OCI-LY1 (cell line): ENCODE measurements around the gene BPTF.

Source experiments
- H2AFZ ChIP-seq: fragments of 200-600 bp; sonication (generic), shearing (Covaris generic); 2 replicates; pipeline ENCODE4 v1.6.0; 2014; ENCODE audit warnings: antibody characterized with exemption, mild to moderate bottlenecking, low read length
- H3F3A ChIP-seq: fragments of 200-600 bp; sonication (generic), shearing (Covaris generic); 2 replicates; pipeline ENCODE4 v1.6.0; 2014; ENCODE audit warnings: mild to moderate bottlenecking, antibody characterized with exemption, low read length, moderate library complexity; ENCODE audit not compliant: insufficient read depth
- H3K27ac ChIP-seq: fragments of 200-600 bp; sonication (generic); 2 replicates; pipeline ENCODE4 v1.5.1; 2014; ENCODE audit warnings: low read length, mixed run types, mild to moderate bottlenecking, low read depth; ENCODE audit not compliant: poor library complexity, severe bottlenecking
- H3K27me3 ChIP-seq: fragments of 200-600 bp; sonication (generic); 2 replicates; pipeline ENCODE4 v1.6.0; 2014; ENCODE audit warnings: antibody characterized with exemption, mild to moderate bottlenecking, low read length, moderate library complexity; ENCODE audit not compliant: insufficient read depth
- H3K36me3 ChIP-seq: fragments of 200-600 bp; sonication (generic); 2 replicates; pipeline ENCODE4 v1.6.1; 2014; ENCODE audit warnings: mild to moderate bottlenecking, antibody characterized with exemption, low read length, moderate library complexity, mixed read lengths; ENCODE audit not compliant: insufficient read depth
- H3K4me1 ChIP-seq: fragments of 200-600 bp; sonication (generic); 2 replicates; pipeline ENCODE4 v1.5.1; 2014; ENCODE audit warnings: mild to moderate bottlenecking, low read length, moderate library complexity; ENCODE audit not compliant: insufficient read depth, severe bottlenecking
- H3K4me2 ChIP-seq: fragments of 200-600 bp; sonication (generic), shearing (Covaris generic); 2 replicates; pipeline ENCODE4 v1.6.1; 2014; ENCODE audit warnings: low read length
- H3K4me3 ChIP-seq: fragments of 200-600 bp; sonication (generic); 2 replicates; pipeline ENCODE4 v1.5.1; 2014; ENCODE audit warnings: low read length, low read depth, mild to moderate bottlenecking, mixed read lengths; ENCODE audit not compliant: poor library complexity, severe bottlenecking
- H3K79me2 ChIP-seq: fragments of 200-600 bp; shearing (Covaris generic); 2 replicates; pipeline ENCODE4 v1.6.1; 2016; ENCODE audit warnings: mixed run types, low read length, mixed read lengths; ENCODE audit not compliant: insufficient read depth
- H3K9ac ChIP-seq: fragments of 200-600 bp; sonication (generic), shearing (Covaris generic); 2 replicates; pipeline ENCODE4 v1.6.1; 2014; ENCODE audit warnings: mild to moderate bottlenecking, low read length, mixed read lengths
- H3K9me2 ChIP-seq: fragments of 200-600 bp; sonication (generic), shearing (Covaris generic); 2 replicates; pipeline ENCODE4 v1.6.1; 2014; ENCODE audit warnings: low read depth, mild to moderate bottlenecking, low read length, mixed read lengths
- H3K9me3 ChIP-seq: fragments of 200-600 bp; shearing (Covaris generic); 2 replicates; pipeline ENCODE4 v1.6.1; 2014; ENCODE audit warnings: low read length, mixed read lengths
- H4K20me1 ChIP-seq: fragments of 200-600 bp; sonication (generic), shearing (Covaris generic); 2 replicates; pipeline ENCODE4 v1.6.0; 2016; ENCODE audit warnings: mild to moderate bottlenecking, low read length; ENCODE audit not compliant: insufficient read depth
- CTCF ChIP-seq: fragments of 200-600 bp; sonication (generic), shearing (Covaris generic); IDR thresholded peaks from 2 replicates; pipeline ENCODE4 v1.5.1; 2017; ENCODE audit warnings: mild to moderate bottlenecking, antibody characterized with exemption, low read length, moderate library complexity, mixed read lengths
- EZH2 ChIP-seq: fragments of 200-600 bp; sonication (generic), shearing (Covaris generic); IDR thresholded peaks from 2 replicates; pipeline ENCODE4 v1.8.0; 2017; ENCODE audit warnings: borderline replicate concordance, mixed run types, mild to moderate bottlenecking, antibody characterized with exemption, low read length, moderate library complexity, mixed read lengths

Gene BPTF

GRCh38 chr17:67824735-67825626 lies at the start of gene BPTF:
Gene BPTF, plus strand, starts transcription at chr17:67825503. Its CDS starts 222 bp downstream, at chr17:67825725.
- H3F3A ChIP-seq = no peaks in the 10 kb centered on the region
- H3K79me2 ChIP-seq = peaks cover 36% of the 10 kb centered on the region
- no peak within 1 kb of the TSS for H2AFZ ChIP-seq
- H3K27me3 ChIP-seq = no peaks in the 10 kb centered on the region
- no peaks in the 10 kb centered on the region for H4K20me1 ChIP-seq
- peak within 1 kb of the TSS; percentile 91 for H3K27ac ChIP-seq
- TF ChIP-seq EZH2 (no peak), CTCF (peak; percentile 87)
- H3K36me3 ChIP-seq = peaks cover 14% of the 10 kb centered on the region
- no peaks in the 10 kb centered on the region for H3K9me2 ChIP-seq
- peak within 1 kb of the TSS; percentile 93 for H3K9ac ChIP-seq
- no peaks in the 10 kb centered on the region for H3K9me3 ChIP-seq
- H3K4me3 ChIP-seq = peak within 1 kb of the TSS; percentile 87
- peak within 1 kb of the TSS; percentile 92 for H3K4me2 ChIP-seq
- peaks cover 62% of the 10 kb centered on the region for H3K4me1 ChIP-seq

- Histone ChIP-seq H3K9me3 (no peaks in the 10 kb centered on the region), H3K27ac (no peak overlapping the region), H3K9me2 (no peaks in the 10 kb centered on the region), H3F3A (no peaks in the 10 kb centered on the region), H3K4me1 (peaks cover 3% of the 10 kb centered on the region), H3K36me3 (no peaks in the 10 kb centered on the region), H2AFZ (peak overlapping the region; percentile 76; the same call in 1 of the 2 replicates), H4K20me1 (no peaks in the 10 kb centered on the region), H3K4me2 (peak overlapping the region; percentile 57), H3K79me2 (no peaks in the 10 kb centered on the region), H3K9ac (peak overlapping the region; percentile 8; the same call in 1 of the 2 replicates), H3K27me3 (no peaks in the 10 kb centered on the region), H3K4me3 (peak overlapping the region; percentile 38)
- TF ChIP-seq CTCF (peak; percentile 76), EZH2 (no peak)
These were observed 46.1 kb upstream of the BPTF start for GRCh38 chr17:67779098-67779672.

- Histone ChIP-seq H3K27ac (no peak overlapping the region), H4K20me1 (no peaks in the 10 kb centered on the region), H3K9ac (no peak overlapping the region), H3K27me3 (no peaks in the 10 kb centered on the region), H3K4me3 (no peak overlapping the region), H3F3A (no peaks in the 10 kb centered on the region), H3K4me2 (no peak overlapping the region), H2AFZ (no peak overlapping the region), H3K4me1 (no peaks in the 10 kb centered on the region), H3K79me2 (no peaks in the 10 kb centered on the region), H3K9me2 (no peaks in the 10 kb centered on the region), H3K36me3 (no peaks in the 10 kb centered on the region), H3K9me3 (no peaks in the 10 kb centered on the region)
- TF ChIP-seq EZH2 = no peak
- no peak for TF ChIP-seq CTCF
These were observed 40.8 kb upstream of the BPTF start for GRCh38 chr17:67784364-67785121.
